CD14-positive monocyte (primary cell): ENCODE results near the gene CHN1. TPM values are rescaled to one million over a fixed set of nuclear protein-coding genes. Genes with fewer than 3 reads are reported as not detected.
A peak's percentile ranks its signal among the peaks of the same experiment; 100 is the strongest.

ENCODE experiments used
- DNase-seq, 3 donors: peaks; one replicate each; pipeline ENCODE4 v3.0.0-alpha.2; 2011 to 2022
- H2AFZ ChIP-seq: 2 replicates; pipeline ENCODE4 v1.6.0; 2012; ENCODE audit warnings: mild to moderate bottlenecking, low read depth, low read length, inconsistent platforms; ENCODE audit not compliant: insufficient read depth, poor library complexity, severe bottlenecking
- H3K27ac ChIP-seq, 2 donors: 1 replicate in 1 of 2; 2 replicates in 1 of 2; pipeline ENCODE4 v1.5.1; 2012 to 2013; ENCODE audit warnings: low read length in 2 of 2, control low read depth in 1 of 2, inconsistent platforms in 1 of 2, low read depth in 1 of 2, mild to moderate bottlenecking in 1 of 2
- H3K27me3 ChIP-seq, 2 donors: one replicate each; pipeline versions ENCODE4 v1.6.0 to v1.6.1; 2011 to 2013; ENCODE audit warnings: low read length in 2 of 2; ENCODE audit not compliant: control insufficient read depth in 2 of 2, insufficient read depth in 2 of 2
- H3K36me3 ChIP-seq, 2 donors: replicated peaks in 1 of 2; 1 replicate in 1 of 2; 2 replicates in 1 of 2; pipeline versions ENCODE4 v1.5.1 to v1.6.1; 2012 to 2013; ENCODE audit warnings: low read length in 2 of 2, control low read depth in 1 of 2, inconsistent platforms in 1 of 2, mild to moderate bottlenecking in 1 of 2; ENCODE audit not compliant: insufficient read depth in 2 of 2, control insufficient read depth in 1 of 2
- H3K4me1 ChIP-seq, 2 donors: 1 replicate in 1 of 2; 2 replicates in 1 of 2; pipeline versions ENCODE4 v1.5.1 to v1.6.1; 2012 to 2013; ENCODE audit warnings: low read length in 2 of 2, control low read depth in 1 of 2, inconsistent platforms in 1 of 2, mild to moderate bottlenecking in 1 of 2, moderate library complexity in 1 of 2; ENCODE audit not compliant: insufficient read depth in 2 of 2, control insufficient read depth in 1 of 2
- H3K4me2 ChIP-seq: replicated peaks from 2 replicates; pipeline ENCODE3; 2012; ENCODE audit warnings: low read length, moderate library complexity, mild to moderate bottlenecking; ENCODE audit not compliant: poor library complexity, severe bottlenecking; ENCODE audit errors: extremely low read depth
- H3K4me3 ChIP-seq, 3 experiments: fragments of 200-600 bp in 1 of 3; sonication (generic) in 1 of 3; replicated peaks in 1 of 3; 1 replicate in 2 of 3; 2 replicates in 1 of 3; pipeline ENCODE4 v1.5.1; 2011 to 2013; ENCODE audit warnings: low read length in 3 of 3, mild to moderate bottlenecking in 3 of 3, control low read depth in 2 of 3, low read depth in 2 of 3, inconsistent platforms in 1 of 3, moderate library complexity in 1 of 3
- H3K79me2 ChIP-seq: 2 replicates; pipeline ENCODE4 v1.6.0; 2012; ENCODE audit warnings: mild to moderate bottlenecking, control low read depth, inconsistent platforms, low read length, moderate library complexity; ENCODE audit not compliant: insufficient read depth
- H3K9ac ChIP-seq: 2 replicates; pipeline ENCODE4 v1.6.0; 2017; ENCODE audit warnings: low read length, mild to moderate bottlenecking; ENCODE audit not compliant: insufficient read depth, poor library complexity, severe bottlenecking
- H3K9me3 ChIP-seq, 2 donors: replicated peaks in 1 of 2; 1 replicate in 1 of 2; 2 replicates in 1 of 2; pipeline versions ENCODE4 v1.5.1 to v1.6.1; 2012 to 2013; ENCODE audit warnings: low read length in 2 of 2, control low read depth in 1 of 2; ENCODE audit not compliant: control insufficient read depth in 1 of 2, insufficient read depth in 1 of 2
- H4K20me1 ChIP-seq: 2 replicates; pipeline ENCODE4 v1.6.0; 2012; ENCODE audit warnings: mild to moderate bottlenecking, low read length, control low read depth, moderate library complexity; ENCODE audit not compliant: insufficient read depth
- H3K27ac Mint-ChIP-seq, 7 donors: one replicate each; pipeline ENCODE4 v1.8.0; 2020; ENCODE audit warnings: mild to moderate bottlenecking in 7 of 7, mixed read lengths in 7 of 7, moderate library complexity in 6 of 7, inconsistent platforms in 2 of 7
- H3K27me3 Mint-ChIP-seq, 3 donors: one replicate each; pipeline ENCODE4 v1.8.0; 2021 to 2022; ENCODE audit warnings: low read depth in 3 of 3, mild to moderate bottlenecking in 3 of 3, mixed read lengths in 3 of 3, moderate library complexity in 3 of 3, inconsistent platforms in 1 of 3
- H3K36me3 Mint-ChIP-seq, 2 donors: one replicate each; pipeline ENCODE4 v1.8.0; 2020; ENCODE audit warnings: mixed read lengths in 2 of 2, inconsistent platforms in 1 of 2, mild to moderate bottlenecking in 1 of 2
- H3K4me1 Mint-ChIP-seq: one replicate; pipeline ENCODE4 v1.8.0; 2020; ENCODE audit warnings: mild to moderate bottlenecking, mixed read lengths
- H3K4me3 Mint-ChIP-seq, 2 donors: one replicate each; pipeline ENCODE4 v1.8.0; 2020; ENCODE audit warnings: mild to moderate bottlenecking in 2 of 2, mixed read lengths in 2 of 2, moderate library complexity in 1 of 2
- H3K9me3 Mint-ChIP-seq, 7 donors: one replicate each; pipeline ENCODE4 v1.8.0; 2020 to 2022; ENCODE audit warnings: mixed read lengths in 7 of 7, mild to moderate bottlenecking in 6 of 7, moderate library complexity in 6 of 7, inconsistent platforms in 2 of 7
- WGBS: methylation state at CpG from one replicate; pipeline ENCODE4 v1.1.5; 2013; ENCODE audit warnings: missing lambda C conversion rate; ENCODE audit not compliant: insufficient coverage; 5-methylcytosine and 5-hydroxymethylcytosine counted together
- intact Hi-C, 2 donors: fragments of 100-400 bp; cut with micrococcal nuclease; formaldehyde crosslinking; loops; one replicate each; pipeline versions ENCODE4 v1.15.0 to v1.15.1; 2023
- polyA plus RNA-seq, 3 donors: library from polyadenylated mRNA; depleted of rRNA in 1 of 3; unstranded in 2 of 3; stranded (reverse) in 1 of 3; fragments of 300-500 nt in 2 of 3; fragments of >200 nt in 1 of 3; fragmentation: Illumina TruSeq in 2 of 3; gene quantifications; 1 replicate in 2 of 3; 2 replicates in 1 of 3; pipeline ENCODE4 v1.2.3, GENCODE V29; 2012 to 2021
- TF ChIP-seq, protein P1 (sequence below): fragments of 200-600 bp; IDR thresholded peaks from one replicate; pipeline ENCODE4 v1.8.0; 2022; ENCODE audit warnings: antibody characterized with exemption, mild to moderate bottlenecking

Gene CHN1
- polyA plus RNA-seq, 3 donors, result 0.36 TPM; not detected in 2

DNA sequence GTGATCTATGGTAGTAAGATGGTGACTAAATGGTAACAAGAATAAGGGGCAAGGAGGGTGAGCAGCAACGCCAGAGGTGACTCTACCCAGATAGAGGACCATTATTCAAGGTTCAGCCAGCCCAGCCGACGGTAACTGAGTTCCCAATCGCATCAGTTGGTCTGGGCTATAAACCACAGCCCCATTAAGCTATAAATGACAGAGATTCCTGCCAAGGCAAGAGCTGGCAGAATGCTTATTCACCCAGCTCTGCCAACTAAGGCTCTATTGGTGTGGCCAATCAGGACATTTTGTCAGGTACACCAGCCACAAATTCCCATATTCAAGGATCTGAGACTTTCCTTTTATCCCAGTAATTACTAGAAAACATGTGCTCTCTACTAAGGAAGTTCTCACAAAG, 3.6 kb downstream of the CHN1 start:
- peaks cover 0 to 22% of the 10 kb centered on the region in 2 donors for H3K9me3 ChIP-seq
- Mint-ChIP-seq H3K4me1 (peaks cover 14% of the 10 kb centered on the region), H3K27ac (no peak overlapping the region), H3K9me3 (peaks cover 0 to 8% (median 3%) of the 10 kb centered on the region in 7 donors), H3K27me3 (peaks cover 48 to 66% (median 58%) of the 10 kb centered on the region in 3 donors), H3K36me3 (peaks cover 4% of the 10 kb centered on the region in 2 donors), H3K4me3 (peak overlapping the region in 1 of 2 donors; percentile 36)
- H2AFZ ChIP-seq, result no peak overlapping the region
- no peaks in the 10 kb centered on the region for H3K79me2 ChIP-seq
- H3K27ac ChIP-seq, result no peak overlapping the region
- H3K9ac ChIP-seq, result no peak overlapping the region
- peaks cover 8 to 9% of the 10 kb centered on the region in 2 donors for H3K4me1 ChIP-seq
- intact Hi-C loops, result no loop called here
- H3K4me2 ChIP-seq, result no peak overlapping the region
- TF ChIP-seq, protein P1, sequence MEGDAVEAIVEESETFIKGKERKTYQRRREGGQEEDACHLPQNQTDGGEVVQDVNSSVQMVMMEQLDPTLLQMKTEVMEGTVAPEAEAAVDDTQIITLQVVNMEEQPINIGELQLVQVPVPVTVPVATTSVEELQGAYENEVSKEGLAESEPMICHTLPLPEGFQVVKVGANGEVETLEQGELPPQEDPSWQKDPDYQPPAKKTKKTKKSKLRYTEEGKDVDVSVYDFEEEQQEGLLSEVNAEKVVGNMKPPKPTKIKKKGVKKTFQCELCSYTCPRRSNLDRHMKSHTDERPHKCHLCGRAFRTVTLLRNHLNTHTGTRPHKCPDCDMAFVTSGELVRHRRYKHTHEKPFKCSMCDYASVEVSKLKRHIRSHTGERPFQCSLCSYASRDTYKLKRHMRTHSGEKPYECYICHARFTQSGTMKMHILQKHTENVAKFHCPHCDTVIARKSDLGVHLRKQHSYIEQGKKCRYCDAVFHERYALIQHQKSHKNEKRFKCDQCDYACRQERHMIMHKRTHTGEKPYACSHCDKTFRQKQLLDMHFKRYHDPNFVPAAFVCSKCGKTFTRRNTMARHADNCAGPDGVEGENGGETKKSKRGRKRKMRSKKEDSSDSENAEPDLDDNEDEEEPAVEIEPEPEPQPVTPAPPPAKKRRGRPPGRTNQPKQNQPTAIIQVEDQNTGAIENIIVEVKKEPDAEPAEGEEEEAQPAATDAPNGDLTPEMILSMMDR, result no peak
- no peak overlapping the region for H3K4me3 ChIP-seq
- 90% methylated on average over 4 of the region's 4 CpGs for WGBS
- H3K27me3 ChIP-seq, result peaks cover 47 to 55% of the 10 kb centered on the region in 2 donors
- no peaks in the 10 kb centered on the region for H4K20me1 ChIP-seq
- DNase-seq, result no peak
- no peaks in the 10 kb centered on the region for H3K36me3 ChIP-seq

DNA sequence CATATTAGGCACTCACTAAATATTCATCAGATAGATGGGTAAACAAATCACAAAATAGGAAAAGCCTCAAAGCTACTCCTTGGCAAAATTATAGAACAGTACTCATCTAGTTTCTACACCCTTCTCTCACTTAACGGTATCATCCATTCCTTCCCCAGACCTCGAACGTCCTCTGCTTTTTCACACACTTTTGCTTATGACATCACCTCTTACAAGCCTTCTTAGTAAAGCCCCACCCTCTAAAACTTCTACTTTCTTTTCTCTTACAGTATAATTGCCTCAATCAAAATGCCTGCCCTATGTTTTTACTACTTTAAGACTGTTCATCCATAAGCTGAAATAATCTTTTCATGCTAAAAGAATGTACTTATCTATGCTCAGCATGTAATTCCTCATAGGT, 8.1 kb downstream of the CHN1 start:
- Mint-ChIP-seq H3K27ac (peak overlapping the region in 1 of 7 donors; percentile 19), H3K4me3 (no peak overlapping the region), H3K36me3 (no peaks in the 10 kb centered on the region), H3K9me3 (peaks cover 0 to 4% (median 0%) of the 10 kb centered on the region in 7 donors), H3K4me1 (peaks cover 11% of the 10 kb centered on the region), H3K27me3 (peaks cover 20 to 32% (median 31%) of the 10 kb centered on the region in 3 donors)
- TF ChIP-seq, protein P1, result no peak
- Histone ChIP-seq H3K79me2 (no peaks in the 10 kb centered on the region), H4K20me1 (no peaks in the 10 kb centered on the region), H2AFZ (no peak overlapping the region), H3K4me1 (no peaks in the 10 kb centered on the region), H3K4me2 (no peak overlapping the region), H3K9ac (no peak overlapping the region), H3K27ac (no peak overlapping the region), H3K4me3 (no peak overlapping the region), H3K9me3 (no peaks in the 10 kb centered on the region), H3K36me3 (no peaks in the 10 kb centered on the region), H3K27me3 (peaks cover 11 to 25% of the 10 kb centered on the region in 2 donors)
- 76% methylated on average over 3 of the region's 3 CpGs for WGBS
- intact Hi-C loops, result no loop called here
- DNase-seq, result no peak
